Brain microvascular endothelial cell (primary cell): Measurements from ENCODE around the gene ANXA6.

ENCODE experiments used
- DNase-seq: peaks from one replicate; pipeline ENCODE4 v3.0.0-alpha.2; 2020
- H3K27ac ChIP-seq: fragments of 250-450 bp; sonication (Bioruptor Pico); 2 replicates; pipeline ENCODE4 v1.5.1; 2020; ENCODE audit warnings: mild to moderate bottlenecking, moderate library complexity
- H3K27me3 ChIP-seq: fragments of 250-450 bp; sonication (Bioruptor Pico); replicated peaks from 2 replicates; pipeline ENCODE4 v1.5.1; 2020; ENCODE audit warnings: mild to moderate bottlenecking
- H3K36me3 ChIP-seq: fragments of 250-450 bp; sonication (Bioruptor Pico); replicated peaks from 2 replicates; pipeline ENCODE4 v1.5.1; 2020; ENCODE audit warnings: mild to moderate bottlenecking
- H3K4me3 ChIP-seq: 2 replicates; pipeline ENCODE4 v1.5.1; 2011; ENCODE audit warnings: low read depth, mild to moderate bottlenecking, control low read depth, low read length, moderate library complexity
- CTCF ChIP-seq: IDR thresholded peaks from 2 replicates; pipeline ENCODE4 v1.5.1; 2011; ENCODE audit warnings: low read depth, mild to moderate bottlenecking, moderate library complexity, low read length, control low read depth, inconsistent platforms; ENCODE audit errors: missing control alignments
- in situ Hi-C: cut with HindIII; loops from 2 replicates; pipeline ENCODE4 v1.10.0; 2017; ENCODE audit warnings: low sequenced_read_pairs, low pct_ligation_motif_present

The ANXA6 gene

DNA sequence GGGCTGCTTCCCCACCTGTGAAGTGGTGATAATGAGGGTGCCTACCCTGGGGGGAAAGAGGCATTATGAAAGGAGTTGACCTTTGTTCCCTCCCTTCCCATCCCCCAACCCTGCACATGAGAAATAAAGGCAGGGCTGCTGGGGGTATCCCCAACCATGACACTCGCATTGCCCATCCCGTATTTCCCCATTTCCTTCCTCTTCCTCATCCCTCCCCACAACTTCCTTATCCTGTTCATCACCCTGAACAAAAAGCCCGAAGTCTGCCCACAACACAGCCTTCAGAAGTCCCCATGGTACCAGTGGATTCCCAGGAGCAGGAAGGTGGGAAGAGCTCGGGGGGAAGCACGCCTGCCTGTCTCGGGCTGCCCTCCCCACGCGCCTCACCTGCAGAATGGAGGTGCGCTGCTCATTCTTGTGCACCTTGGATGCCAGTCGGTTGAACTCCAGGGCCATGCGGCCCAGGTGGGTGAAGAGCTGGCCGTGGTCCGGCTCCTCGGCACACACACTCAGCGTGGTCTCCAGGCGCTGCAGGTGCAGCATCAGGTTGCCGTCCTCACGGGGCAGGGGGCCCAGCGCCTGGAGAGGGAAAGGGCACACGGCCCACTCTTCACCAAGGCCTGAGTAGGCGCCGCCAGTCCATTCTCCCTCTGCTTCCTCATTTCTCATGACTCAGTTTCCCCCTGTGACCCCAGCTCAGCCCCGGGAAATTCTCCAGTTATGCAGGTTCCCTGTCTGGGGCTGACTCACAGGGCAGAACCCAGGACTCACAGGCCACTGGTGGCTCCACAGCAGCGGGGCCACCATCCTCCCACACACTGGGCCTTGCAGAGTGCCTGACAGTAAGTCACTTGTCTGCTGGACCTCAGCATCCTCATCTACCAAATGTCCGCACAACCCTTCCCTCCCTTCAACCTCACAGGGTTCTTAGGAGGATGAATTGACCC, 100.9 kb downstream of the ANXA6 start:
- H3K4me3 ChIP-seq = no peak overlapping the region
- in situ Hi-C loops = no loop called here
- no peaks in the 10 kb centered on the region for H3K27me3 ChIP-seq
- TF ChIP-seq CTCF = no peak
- no peak overlapping the region for H3K27ac ChIP-seq
- H3K36me3 ChIP-seq = peaks cover 64% of the 10 kb centered on the region
- DNase-seq = no peak

DNA sequence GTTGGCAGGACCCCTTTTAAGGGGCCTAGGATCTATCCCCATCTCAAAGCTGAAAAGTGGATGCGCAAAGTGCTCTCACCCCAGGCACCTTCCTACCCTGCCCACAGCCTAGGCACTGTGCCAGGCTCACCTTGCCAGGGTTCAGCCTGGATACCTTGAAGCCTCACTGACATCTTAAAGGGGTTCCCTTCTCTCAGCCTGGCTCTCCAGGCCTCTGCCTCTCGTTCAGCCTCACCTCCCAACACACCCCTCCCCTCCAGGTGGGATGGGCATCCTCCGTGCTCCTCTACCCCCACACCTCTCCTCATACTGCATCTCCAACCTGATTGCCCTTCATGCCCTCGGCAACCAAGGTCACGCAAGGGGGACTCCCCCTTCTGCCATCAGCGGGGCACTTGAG, 102.2 kb downstream of the ANXA6 start:
- H3K4me3 ChIP-seq = no peak overlapping the region
- in situ Hi-C loops = no loop called here
- no peaks in the 10 kb centered on the region for H3K27me3 ChIP-seq
- H3K36me3 ChIP-seq = peaks cover 61% of the 10 kb centered on the region
- no peak overlapping the region for H3K27ac ChIP-seq
- no peak for DNase-seq
- TF ChIP-seq CTCF = no peak

GRCh38 chr5:151054709-151055108, 102.9 kb downstream of the ANXA6 start:
- no peak for DNase-seq
- TF ChIP-seq CTCF = no peak
- Histone ChIP-seq H3K4me3 (no peak overlapping the region), H3K27ac (no peak overlapping the region), H3K36me3 (peaks cover 60% of the 10 kb centered on the region), H3K27me3 (no peaks in the 10 kb centered on the region)
- in situ Hi-C loops = no loop called here

DNA sequence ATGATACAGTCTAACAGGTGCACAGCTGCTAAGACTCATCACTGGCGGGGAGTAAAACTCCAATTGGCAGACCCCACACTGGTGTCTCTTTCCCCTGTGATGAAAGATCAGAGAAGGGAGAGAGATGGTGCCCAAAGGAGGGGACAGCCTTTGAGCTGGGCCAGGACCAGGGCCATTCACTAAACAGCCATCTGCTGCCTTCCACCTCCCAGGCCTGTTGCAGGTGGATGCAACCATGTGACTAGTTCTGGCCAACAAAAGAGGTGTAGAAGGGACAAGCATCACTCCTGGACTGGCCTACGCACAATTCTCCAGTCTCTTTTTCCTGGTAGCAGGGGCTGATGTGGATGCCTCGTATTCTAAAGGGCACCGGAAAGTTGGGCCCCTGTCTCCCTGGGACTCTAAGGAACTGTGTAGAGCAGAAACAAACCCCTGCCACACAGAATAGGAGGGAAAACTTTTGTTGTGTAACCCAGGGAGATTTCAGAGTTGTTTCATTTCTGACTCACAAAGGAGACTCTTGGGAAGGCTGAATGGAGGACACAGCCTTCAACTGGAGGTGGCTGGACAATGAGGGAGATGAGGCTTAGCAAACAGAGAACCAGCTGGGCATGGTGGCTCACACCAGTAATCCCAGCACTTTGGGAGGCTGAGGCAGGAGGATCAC, 103.7 kb downstream of the ANXA6 start:
- Histone ChIP-seq H3K4me3 (no peak overlapping the region), H3K36me3 (peaks cover 63% of the 10 kb centered on the region), H3K27me3 (no peaks in the 10 kb centered on the region), H3K27ac (no peak overlapping the region)
- DNase-seq = no peak
- TF ChIP-seq CTCF = no peak
- in situ Hi-C loops = no loop called here

DNA sequence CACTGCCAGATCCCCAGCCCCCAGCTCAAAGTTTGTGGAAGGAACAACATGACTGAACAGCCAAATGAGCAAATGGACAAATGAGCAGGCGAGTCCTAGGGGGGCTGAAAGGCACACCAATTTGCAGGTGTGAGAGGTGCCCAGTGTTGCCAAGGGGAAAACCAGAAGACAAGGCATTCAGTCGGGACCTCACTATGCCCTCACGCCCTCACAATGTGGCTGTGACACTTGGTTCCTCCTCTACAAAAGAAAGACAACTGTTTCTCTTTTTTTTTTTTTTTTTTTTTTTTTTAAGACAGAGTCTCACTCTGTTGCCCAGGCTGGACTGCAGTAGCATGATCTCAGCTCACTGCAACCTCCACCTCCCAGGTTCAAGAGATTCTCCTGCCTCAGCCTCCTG, 104.7 kb downstream of the ANXA6 start:
- no peak for DNase-seq
- no peak for TF ChIP-seq CTCF
- in situ Hi-C loops = no loop called here
- Histone ChIP-seq H3K36me3 (peaks cover 67% of the 10 kb centered on the region), H3K27ac (no peak overlapping the region), H3K4me3 (no peak overlapping the region), H3K27me3 (no peaks in the 10 kb centered on the region)
